ELF-1 (cell line): Measurements from ENCODE around the gene NBAS.
A peak's percentile ranks its signal among the peaks of the same experiment; 100 is the strongest.
"Not testable (repeated sequence)": the region's sequence is repeated elsewhere in the genome, so short reads cannot be mapped to it uniquely, and the experiment has no call there.

Source experiments
- DNase-seq: peaks from one replicate; pipeline ENCODE4 v3.0.0-alpha.2; 2016; ENCODE audit warnings: low read depth, low spot score

Gene NBAS

GRCh38 chr2:15412779-15413178 lies 148.4 kb downstream of the NBAS start:
- DNase-seq: no peak

- no peak for DNase-seq
Observed at GRCh38 chr2:15412309-15412708, 148.8 kb downstream of the NBAS start.

DNA sequence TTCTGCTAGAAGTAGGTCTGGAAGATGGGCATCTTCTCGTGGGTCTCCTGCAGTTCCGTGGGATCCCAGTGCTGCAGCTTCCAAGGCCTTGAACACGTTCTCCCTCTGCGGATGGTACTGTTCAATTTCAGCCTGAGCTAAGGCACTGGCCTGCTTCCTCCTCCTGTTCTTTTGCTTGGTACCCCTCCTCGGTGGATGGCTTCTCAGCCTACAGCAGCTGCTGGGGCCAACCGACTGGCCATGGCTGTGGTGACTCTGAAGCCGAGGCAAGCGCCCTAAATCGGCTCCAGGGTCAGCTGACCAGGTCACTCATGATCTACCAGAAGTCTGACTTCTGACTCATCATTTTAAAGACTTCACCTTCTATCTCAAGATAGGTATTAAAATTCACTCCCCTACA lies 150.2 kb downstream of the NBAS start:
- DNase-seq: no peak

DNA sequence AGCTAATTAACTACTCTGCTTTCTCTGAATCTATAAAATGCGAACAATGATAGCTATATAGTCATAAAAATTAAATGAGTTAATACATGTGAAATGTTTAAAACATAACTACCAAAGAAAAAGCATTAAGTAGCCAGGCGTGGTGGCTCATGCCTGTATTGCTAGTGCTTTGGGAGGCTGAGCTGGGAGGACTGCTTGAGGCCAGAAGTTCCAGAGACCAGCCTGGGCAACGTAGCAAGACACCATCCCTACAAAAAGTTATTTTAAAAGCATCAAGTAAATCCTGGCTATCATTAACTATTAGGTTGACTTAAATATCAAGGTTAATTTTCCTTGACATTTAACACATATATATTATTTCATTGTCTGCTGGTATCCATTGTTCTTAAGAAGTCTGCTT lies 152.4 kb downstream of the NBAS start:
- no peak for DNase-seq

GRCh38 chr2:15407666-15408065 lies 153.5 kb downstream of the NBAS start:
- no peak for DNase-seq

GRCh38 chr2:15404511-15404910 lies 156.6 kb downstream of the NBAS start:
- not testable (repeated sequence) for DNase-seq

DNA sequence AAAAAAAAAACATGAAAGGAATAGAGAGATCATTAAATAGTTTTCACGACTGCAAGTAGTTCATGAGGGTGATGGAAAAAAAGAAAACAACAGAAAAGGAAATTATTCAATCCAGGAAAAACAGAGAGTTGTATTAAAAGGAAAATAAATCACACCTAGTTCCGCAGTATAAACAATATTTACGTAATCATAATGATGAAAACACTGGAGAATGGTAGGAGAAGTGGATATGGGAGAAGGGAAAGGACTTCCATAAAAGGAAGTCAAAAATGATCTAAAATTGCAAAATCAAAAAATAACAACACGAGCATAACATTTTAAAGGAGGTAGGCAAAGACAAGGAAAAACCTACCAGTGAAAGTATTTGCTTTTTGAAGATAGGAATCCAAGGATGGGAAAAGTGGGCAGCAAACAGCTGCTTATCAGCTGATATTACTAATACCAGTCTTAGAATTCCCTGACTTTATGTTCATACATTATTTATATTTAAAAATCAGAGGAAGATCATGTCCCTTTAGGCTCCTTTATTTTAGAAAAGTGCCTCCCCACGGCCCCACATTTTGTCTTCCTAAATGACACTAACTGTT lies 160.8 kb downstream of the NBAS start:
- DNase-seq: no peak

DNA sequence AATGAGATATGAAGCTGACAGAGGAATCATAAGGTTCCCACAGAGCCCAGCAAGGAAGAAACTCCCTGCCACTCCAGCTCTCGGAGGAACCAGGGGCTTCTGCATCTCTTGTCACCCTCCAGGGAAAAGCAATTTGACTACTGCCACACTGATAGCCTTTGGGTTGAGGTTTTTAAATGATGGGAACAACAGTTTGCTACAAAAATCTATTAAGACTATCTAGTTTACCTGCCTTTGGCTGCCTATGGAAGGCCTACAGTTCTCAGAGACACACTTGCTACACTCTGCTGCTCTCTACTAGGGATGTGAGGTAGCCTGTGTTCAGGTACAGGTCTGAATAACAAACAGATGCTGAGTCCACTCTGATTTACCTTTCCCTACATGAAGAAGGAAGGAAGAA lies 161.9 kb downstream of the NBAS start:
- DNase-seq: no peak

DNA sequence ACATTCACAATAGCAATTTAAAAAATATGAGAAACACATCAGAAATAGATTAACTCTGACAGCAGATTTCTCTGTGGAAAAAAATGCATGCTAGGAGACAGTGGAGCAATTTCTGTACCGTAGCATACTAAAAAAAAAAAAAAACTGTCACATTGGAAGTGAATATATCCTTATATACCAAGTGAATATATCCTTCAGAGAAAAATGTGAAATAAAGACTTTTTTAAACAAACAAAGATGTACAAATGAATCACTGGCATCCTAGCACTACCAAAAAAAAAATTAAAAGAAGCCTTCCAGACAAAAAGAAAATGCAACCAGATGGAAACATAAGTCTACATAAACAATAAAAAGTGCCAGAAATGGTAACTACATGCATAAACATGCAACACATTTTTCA lies 169.4 kb downstream of the NBAS start:
- DNase-seq: no peak

DNA sequence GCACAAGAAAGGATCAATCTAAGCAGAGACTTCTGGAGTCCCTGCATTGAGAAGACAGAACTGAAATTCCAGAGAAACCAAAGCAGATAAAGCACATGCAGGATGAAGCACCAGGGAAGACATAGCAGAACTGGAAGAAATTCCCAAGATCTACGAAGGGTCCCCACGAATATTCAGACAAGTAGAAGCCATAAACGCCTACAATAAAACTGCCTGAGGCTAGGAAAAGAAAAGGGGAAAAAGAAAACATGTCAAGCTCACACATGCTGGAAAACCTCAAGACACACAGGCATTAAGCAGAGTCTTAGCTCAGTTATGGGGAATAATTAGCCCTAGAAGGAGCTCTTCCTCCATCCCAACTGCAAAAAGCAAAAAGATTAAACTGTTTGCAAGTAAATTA lies 171.2 kb downstream of the NBAS start:
- DNase-seq: peak; percentile 17

- no peak for DNase-seq
Observed at GRCh38 chr2:15389326-15389700, 171.8 kb downstream of the NBAS start.

GRCh38 chr2:15388406-15389325 lies 172.5 kb downstream of the NBAS start:
- DNase-seq: no peak

GRCh38 chr2:15385184-15385583 lies 175.9 kb downstream of the NBAS start:
- DNase-seq: no peak

DNA sequence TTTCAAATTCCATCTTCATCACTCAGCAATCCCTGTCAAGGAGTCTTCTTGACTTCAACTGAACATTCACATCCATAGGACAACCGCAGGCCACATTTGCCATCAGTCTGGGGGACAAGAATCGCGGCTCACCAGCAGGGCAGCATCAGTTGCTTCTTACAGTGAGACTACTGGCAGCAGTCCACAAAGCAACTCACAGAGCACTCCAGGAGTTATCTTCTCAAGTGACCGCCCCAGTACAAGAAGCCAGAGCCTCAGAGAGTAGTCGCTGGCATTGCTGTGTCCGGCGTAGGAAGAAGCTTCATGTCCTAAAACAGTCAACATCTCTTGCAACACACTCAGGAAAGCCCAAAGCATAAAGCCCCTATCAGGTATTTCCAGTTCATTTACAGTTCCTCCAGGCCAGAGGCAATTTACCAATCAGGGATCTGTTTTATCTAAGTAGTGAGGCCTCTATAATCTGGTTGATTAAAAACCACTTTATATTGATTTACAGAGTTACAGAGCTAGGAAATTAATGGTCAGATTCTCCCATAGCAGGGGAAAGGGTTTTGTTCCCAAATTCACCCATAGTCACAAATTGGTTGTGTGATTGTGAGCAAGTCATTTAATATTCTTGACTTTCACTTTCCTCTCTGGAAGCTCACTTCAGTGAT lies 177.3 kb downstream of the NBAS start:
- DNase-seq: peak; percentile 41

DNA sequence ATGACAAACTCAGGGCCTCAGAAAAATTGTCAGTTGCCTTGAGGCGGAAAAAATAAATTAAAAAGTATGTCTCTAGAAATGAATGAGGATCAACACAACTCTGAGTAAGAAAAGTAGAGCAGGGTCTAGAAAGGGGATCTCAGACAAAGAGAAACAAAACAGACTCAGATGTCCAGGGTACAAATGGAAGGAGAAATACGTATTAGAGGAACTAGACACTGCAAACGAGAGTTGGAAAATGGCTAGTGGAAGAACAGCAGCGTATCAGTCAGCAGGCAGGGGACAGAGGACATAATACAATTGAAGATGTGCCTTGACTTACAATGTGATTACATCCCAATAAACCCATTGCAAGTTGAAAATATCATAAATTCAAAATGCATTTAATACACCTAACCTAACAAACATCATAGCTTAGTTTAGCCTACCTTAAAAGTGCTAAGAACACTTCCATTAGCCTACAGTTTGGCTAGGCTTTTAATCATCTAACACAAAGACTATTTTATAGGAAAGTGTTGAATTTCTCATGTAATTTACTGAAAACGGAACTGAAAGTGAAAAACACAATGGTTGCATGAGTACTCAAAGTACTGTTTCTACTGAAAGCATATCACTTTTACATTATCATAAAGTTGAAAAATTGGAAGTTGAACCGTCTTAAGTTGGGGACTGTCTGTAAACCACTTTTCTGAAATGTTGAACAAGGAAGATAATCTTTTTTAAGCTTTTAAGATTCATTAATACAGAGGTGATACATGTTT lies 182.8 kb downstream of the NBAS start:
- no peak for DNase-seq

DNA sequence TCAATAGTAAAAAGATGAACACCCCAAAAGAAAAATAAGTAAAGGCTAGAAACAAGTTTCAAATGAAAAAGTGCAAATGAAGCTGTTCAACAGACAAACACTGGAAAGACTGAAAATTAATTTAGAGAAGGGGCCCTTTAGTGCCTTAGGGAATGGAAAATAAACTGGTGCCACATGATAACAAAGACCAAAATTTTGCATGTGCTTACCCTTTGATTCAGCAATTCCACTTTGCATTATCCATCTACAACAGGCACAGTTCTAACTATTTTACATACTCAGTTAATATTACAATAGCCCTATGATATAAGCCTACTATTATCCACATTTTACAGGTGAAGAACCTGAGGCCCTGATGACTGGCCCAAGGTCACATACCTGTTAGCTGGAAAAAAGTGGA lies 183.9 kb downstream of the NBAS start:
- DNase-seq: no peak

GRCh38 chr2:15372019-15372418 lies 189.1 kb downstream of the NBAS start:
- no peak for DNase-seq

DNA sequence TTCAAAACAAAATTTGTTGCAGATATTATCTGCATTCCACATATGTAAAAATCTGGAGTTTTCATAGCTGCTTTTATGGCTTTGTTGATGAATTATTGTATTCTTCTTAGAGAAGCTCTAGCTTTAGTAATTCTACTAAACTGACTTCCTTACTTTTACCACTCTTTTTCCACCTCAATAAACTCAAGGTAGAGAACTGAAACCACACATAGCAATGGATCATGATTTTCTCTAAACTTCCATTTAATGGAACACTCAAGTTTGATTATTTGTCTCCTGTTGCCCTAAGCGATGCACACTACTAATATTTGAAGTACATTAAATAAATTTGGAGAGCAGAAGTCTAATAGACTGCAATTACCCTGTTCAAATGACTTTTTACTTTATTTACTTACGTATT lies 192.0 kb downstream of the NBAS start:
- no peak for DNase-seq

DNA sequence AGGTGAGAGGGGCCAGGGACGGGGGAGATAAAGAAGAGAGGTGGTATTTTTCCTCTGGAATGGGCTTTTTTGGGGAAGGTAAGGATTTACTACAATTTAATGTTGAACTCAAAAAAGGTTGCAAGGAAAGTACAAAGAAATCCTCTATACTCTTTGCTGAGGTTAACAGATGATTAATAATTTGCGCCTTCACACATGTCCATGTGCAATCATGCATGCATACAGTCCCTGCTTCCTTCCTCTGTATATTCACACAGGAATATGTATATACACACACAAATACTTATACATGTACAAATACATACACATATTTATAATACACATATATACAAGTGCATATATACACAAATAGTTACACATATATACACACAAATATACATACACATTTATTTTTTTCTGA lies 193.4 kb downstream of the NBAS start:
- DNase-seq: no peak

DNA sequence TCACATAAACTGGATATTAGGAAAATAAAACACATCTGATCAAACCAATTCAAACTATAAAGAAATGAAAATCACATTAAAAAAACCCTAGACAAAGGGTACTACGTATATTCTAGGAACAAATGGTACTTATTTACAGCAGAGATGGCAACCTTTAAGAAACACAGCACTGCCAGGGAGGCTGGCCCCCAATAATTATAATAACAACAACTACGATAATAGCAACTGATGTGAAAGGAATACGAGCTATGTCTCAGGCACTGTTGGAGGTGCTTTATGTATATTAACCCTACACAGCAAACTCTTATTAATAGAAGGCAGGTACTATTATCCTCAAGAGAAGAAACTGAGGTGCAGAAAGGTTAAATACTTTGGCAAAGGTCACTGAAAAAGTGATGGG lies 193.9 kb downstream of the NBAS start:
- DNase-seq: no peak

GRCh38 chr2:15365411-15365810 lies 195.7 kb downstream of the NBAS start:
- DNase-seq: no peak

GRCh38 chr2:15364561-15364960 lies 196.6 kb downstream of the NBAS start:
- DNase-seq: no peak
